Measurements from ENCODE around the gene NBAS. TPM values are rescaled to one million over a fixed set of nuclear protein-coding genes. Genes with fewer than 3 reads are reported as not detected.

Gene NBAS
- total and polyA plus RNA-seq, 10 of the 15 experiments (the other 5 are each of a cell fraction or from before 2014, with no cell fraction given) = 4.3 to 32.7 (median 20.8) TPM

DNA sequence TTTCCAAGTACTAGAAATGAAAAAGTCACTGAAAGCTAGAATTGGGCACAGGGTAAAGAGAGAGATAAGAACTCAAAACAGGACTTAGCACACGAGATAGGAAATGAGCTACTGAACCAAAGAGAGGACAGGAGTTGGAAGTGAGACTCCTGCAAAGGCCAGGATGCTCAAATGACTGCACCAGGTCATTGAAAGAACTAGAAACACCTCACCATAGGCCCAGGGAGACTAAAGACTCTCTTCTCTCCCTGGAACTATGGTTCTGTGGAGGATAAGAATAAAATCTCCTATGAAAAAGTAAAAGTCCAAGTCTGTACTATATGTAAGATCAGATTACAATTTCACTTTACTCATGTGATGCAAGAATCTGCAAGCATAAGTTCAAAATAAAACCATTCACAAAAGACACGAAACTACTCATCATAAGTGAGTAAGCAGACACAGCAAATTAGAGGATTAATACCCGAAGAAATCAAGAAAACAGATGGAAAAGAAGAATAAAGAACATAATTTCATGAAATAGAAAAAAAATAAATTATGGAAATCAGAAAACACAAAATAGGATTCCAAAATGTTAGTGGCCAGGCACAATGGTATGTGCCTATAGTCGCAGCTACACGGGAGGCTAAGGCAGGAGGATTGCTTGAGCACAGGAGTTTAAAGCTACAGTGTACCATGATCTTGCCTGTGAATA, 6.5 kb downstream of the NBAS start:
- ChIA-PET CTCF (no interaction called here), SMC1A (ENCODE audit: uncharacterized antibody, unreplicated experiment) (interaction anchor here (1.0 kb wide), 1 partner anchor 23 kb away, joined by 4 read pairs; no protein-coding TSS in a partner anchor), POLR2A (no interaction called here), RAD21 (ENCODE audit: unreplicated experiment) (no interaction called here)
- Histone ChIP-seq H2AFZ (ENCODE audit: control insufficient read depth, low read depth, low read length) (no peak overlapping the region), H3K9me3 (replicated peaks; ENCODE audit: control insufficient read depth, insufficient read depth, low read length) (no peaks in the 10 kb centered on the region), H3K4me1 (ENCODE audit: control insufficient read depth, insufficient read depth, low read length) (0 out of 2 replicates have a peak, but pooled peaks cover 3% of the 10 kb centered on the region), H3K79me2 (ENCODE audit: control insufficient read depth, insufficient read depth, low read length) (peaks cover 10% of the 10 kb centered on the region), H3K4me3 (no peak overlapping the region), H3K9ac (ENCODE audit: control insufficient read depth, insufficient read depth, low read length) (no peak overlapping the region), H3K27me3 (replicated peaks in 1 of 2; ENCODE audit: control insufficient read depth in 2 of 2, insufficient read depth in 2 of 2, low read length in 1 of 2) (no peaks in the 10 kb centered on the region), H3K36me3 (ENCODE audit: control insufficient read depth in 2 of 2, insufficient read depth in 2 of 2, low read length in 1 of 2) (no peaks in the 10 kb centered on the region; a peak in 1 of 4 replicates), H3K4me2 (ENCODE audit: control insufficient read depth, insufficient read depth) (no peak overlapping the region), H4K20me1 (ENCODE audit: control insufficient read depth, insufficient read depth) (no peaks in the 10 kb centered on the region), H3K27ac (ENCODE audit: control insufficient read depth, insufficient read depth) (no peak overlapping the region)
- ATAC-seq (no peak), DNase-seq (ENCODE audit: low read depth, low spot score) (no peak), FAIRE-seq (no peak)
- intact Hi-C loops (cut with micrococcal nuclease; ENCODE audit: unreplicated experiment) = no loop called here
- WGBS (ENCODE audit: insufficient coverage, insufficient replicate concordance, low lambda C conversion rate, missing lambda C conversion rate) = 79% methylated on average over 5 of the region's 5 CpGs
- BruUV-seq (replicated peaks) = no TSS peak
- in situ Hi-C loops (cut with MboI) = no loop called here
- no peak for TF ChIP-seq MTA3 (IDR thresholded peaks at IDR 0.05; ENCODE audit: borderline replicate concordance, low read length)
- TF ChIP-seq, protein P1, sequence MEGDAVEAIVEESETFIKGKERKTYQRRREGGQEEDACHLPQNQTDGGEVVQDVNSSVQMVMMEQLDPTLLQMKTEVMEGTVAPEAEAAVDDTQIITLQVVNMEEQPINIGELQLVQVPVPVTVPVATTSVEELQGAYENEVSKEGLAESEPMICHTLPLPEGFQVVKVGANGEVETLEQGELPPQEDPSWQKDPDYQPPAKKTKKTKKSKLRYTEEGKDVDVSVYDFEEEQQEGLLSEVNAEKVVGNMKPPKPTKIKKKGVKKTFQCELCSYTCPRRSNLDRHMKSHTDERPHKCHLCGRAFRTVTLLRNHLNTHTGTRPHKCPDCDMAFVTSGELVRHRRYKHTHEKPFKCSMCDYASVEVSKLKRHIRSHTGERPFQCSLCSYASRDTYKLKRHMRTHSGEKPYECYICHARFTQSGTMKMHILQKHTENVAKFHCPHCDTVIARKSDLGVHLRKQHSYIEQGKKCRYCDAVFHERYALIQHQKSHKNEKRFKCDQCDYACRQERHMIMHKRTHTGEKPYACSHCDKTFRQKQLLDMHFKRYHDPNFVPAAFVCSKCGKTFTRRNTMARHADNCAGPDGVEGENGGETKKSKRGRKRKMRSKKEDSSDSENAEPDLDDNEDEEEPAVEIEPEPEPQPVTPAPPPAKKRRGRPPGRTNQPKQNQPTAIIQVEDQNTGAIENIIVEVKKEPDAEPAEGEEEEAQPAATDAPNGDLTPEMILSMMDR (IDR thresholded peaks at IDR 0.05 in 2 of 3, conservative IDR thresholded peaks at IDR 0.05 in 1 of 3; ENCODE audit: control insufficient read depth in 2 of 3, extremely low read depth in 1 of 3, insufficient read depth in 1 of 3, low read depth in 3 of 3, low read length in 3 of 3) = no peak
- TF ChIP-seq POLR2A (IDR thresholded peaks at IDR 0.05; ENCODE audit: low read depth, low read length) = no peak
- no peak for TF ChIP-seq ZSCAN29 (IDR thresholded peaks at IDR 0.05)
- no peak for TF ChIP-seq MEF2A (IDR thresholded peaks at IDR 0.05; ENCODE audit: insufficient read depth, low read depth, low read length)
- no peak for TF ChIP-seq TAF1 (IDR thresholded peaks at IDR 0.05; ENCODE audit: borderline replicate concordance, low read depth, low read length)
- TF ChIP-seq RAD51 (IDR thresholded peaks at IDR 0.05) = no peak
- TF ChIP-seq, protein P2, sequence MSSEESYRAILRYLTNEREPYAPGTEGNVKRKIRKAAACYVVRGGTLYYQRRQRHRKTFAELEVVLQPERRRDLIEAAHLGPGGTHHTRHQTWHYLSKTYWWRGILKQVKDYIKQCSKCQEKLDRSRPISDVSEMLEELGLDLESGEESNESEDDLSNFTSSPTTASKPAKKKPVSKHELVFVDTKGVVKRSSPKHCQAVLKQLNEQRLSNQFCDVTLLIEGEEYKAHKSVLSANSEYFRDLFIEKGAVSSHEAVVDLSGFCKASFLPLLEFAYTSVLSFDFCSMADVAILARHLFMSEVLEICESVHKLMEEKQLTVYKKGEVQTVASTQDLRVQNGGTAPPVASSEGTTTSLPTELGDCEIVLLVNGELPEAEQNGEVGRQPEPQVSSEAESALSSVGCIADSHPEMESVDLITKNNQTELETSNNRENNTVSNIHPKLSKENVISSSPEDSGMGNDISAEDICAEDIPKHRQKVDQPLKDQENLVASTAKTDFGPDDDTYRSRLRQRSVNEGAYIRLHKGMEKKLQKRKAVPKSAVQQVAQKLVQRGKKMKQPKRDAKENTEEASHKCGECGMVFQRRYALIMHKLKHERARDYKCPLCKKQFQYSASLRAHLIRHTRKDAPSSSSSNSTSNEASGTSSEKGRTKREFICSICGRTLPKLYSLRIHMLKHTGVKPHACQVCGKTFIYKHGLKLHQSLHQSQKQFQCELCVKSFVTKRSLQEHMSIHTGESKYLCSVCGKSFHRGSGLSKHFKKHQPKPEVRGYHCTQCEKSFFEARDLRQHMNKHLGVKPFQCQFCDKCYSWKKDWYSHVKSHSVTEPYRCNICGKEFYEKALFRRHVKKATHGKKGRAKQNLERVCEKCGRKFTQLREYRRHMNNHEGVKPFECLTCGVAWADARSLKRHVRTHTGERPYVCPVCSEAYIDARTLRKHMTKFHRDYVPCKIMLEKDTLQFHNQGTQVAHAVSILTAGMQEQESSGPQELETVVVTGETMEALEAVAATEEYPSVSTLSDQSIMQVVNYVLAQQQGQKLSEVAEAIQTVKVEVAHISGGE (CRISPR knock-in tag; IDR thresholded peaks at IDR 0.05) = no peak
- no peak for TF ChIP-seq FOXK2 (IDR thresholded peaks at IDR 0.05)
- TF ChIP-seq JUND (IDR thresholded peaks at IDR 0.05; ENCODE audit: low read depth, low read length) = no peak
- no peak for TF ChIP-seq GATAD2B (conservative IDR thresholded peaks at IDR 0.05; ENCODE audit: low read depth)
- no peak for TF ChIP-seq MXI1 (IDR thresholded peaks at IDR 0.05; ENCODE audit: low read depth, low read length)
- TF ChIP-seq SMAD5 (IDR thresholded peaks at IDR 0.05; ENCODE audit: low read depth) = no peak
- no peak for TF ChIP-seq MEF2B (IDR thresholded peaks at IDR 0.05; ENCODE audit: partially characterized antibody, poor library complexity, severe bottlenecking)
- TF ChIP-seq BHLHE40 (IDR thresholded peaks at IDR 0.05; ENCODE audit: borderline replicate concordance in 1 of 2, low read depth in 2 of 2, low read length in 1 of 2) = no peak
- no peak for TF ChIP-seq RCOR1 (conservative IDR thresholded peaks at IDR 0.05; ENCODE audit: low read depth, low read length)
- TF ChIP-seq, protein P3, sequence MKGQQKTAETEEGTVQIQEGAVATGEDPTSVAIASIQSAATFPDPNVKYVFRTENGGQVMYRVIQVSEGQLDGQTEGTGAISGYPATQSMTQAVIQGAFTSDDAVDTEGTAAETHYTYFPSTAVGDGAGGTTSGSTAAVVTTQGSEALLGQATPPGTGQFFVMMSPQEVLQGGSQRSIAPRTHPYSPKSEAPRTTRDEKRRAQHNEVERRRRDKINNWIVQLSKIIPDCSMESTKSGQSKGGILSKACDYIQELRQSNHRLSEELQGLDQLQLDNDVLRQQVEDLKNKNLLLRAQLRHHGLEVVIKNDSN (IDR thresholded peaks at IDR 0.05; ENCODE audit: borderline replicate concordance, extremely low read length, insufficient read depth, low read depth, low read length) = no peak
- TF ChIP-seq ZZZ3 (IDR thresholded peaks at IDR 0.05; ENCODE audit: control insufficient read depth, insufficient read length, low read depth) = no peak

All from GM12878 (cell line).